Keratinocyte (primary cell): ENCODE results near the gene MRPL33. TPM values are rescaled to one million over a fixed set of nuclear protein-coding genes. Genes with fewer than 3 reads are reported as not detected.
A peak's percentile ranks its signal among the peaks of the same experiment; 100 is the strongest.

Experiments
- DNase-seq: peaks from one replicate; pipeline ENCODE4 v3.0.0-alpha.2; 2011; ENCODE audit warnings: low read depth, missing footprints, low spot score
- FAIRE-seq: peaks from 2 replicates; lab custom pipeline; 2011; peaks lifted over from hg19 to GRCh38; lab: Jason Lieb, UNC
- H2AFZ ChIP-seq: 2 replicates; pipeline ENCODE4 v1.6.0; 2012; ENCODE audit warnings: low read length, control low read depth, inconsistent platforms; ENCODE audit not compliant: control insufficient read depth
- H3K27ac ChIP-seq: 2 replicates; pipeline ENCODE4 v1.5.1; 2011; ENCODE audit warnings: low read length; ENCODE audit not compliant: control insufficient read depth, insufficient read depth
- H3K27me3 ChIP-seq: 3 replicates; pipeline ENCODE4 v1.6.0; 2011; ENCODE audit warnings: low read length; ENCODE audit not compliant: control insufficient read depth, insufficient read depth; ENCODE audit errors: extremely low read depth
- H3K36me3 ChIP-seq, 2 experiments: 2 replicates in 1 of 2; 3 replicates in 1 of 2; pipeline ENCODE4 v1.5.1; 2011; ENCODE audit warnings: low read length in 2 of 2, mild to moderate bottlenecking in 1 of 2; ENCODE audit not compliant: control insufficient read depth in 2 of 2, insufficient read depth in 2 of 2; ENCODE audit errors: extremely low read depth in 1 of 2
- H3K4me1 ChIP-seq: 3 replicates; pipeline ENCODE4 v1.5.1; 2011; ENCODE audit warnings: low read length; ENCODE audit not compliant: control insufficient read depth, insufficient read depth; ENCODE audit errors: extremely low read depth
- H3K4me2 ChIP-seq: 3 replicates; pipeline ENCODE4 v1.6.0; 2011; ENCODE audit warnings: low read depth, low read length; ENCODE audit not compliant: control insufficient read depth, insufficient read depth; ENCODE audit errors: extremely low read depth
- H3K4me3 ChIP-seq, 3 experiments: fragments of 200-600 bp in 1 of 3; sonication (generic) in 1 of 3; 2 replicates in 2 of 3; 3 replicates in 1 of 3; pipeline ENCODE4 v1.5.1; 2011 to 2016; ENCODE audit warnings: low read length in 3 of 3, mild to moderate bottlenecking in 3 of 3, control low read depth in 2 of 3, inconsistent platforms in 1 of 3, low read depth in 1 of 3, mixed read lengths in 1 of 3, mixed run types in 1 of 3, moderate library complexity in 1 of 3; ENCODE audit not compliant: control insufficient read depth in 2 of 3, insufficient read depth in 2 of 3; ENCODE audit errors: extremely low read depth in 1 of 3
- H3K79me2 ChIP-seq: 2 replicates; pipeline ENCODE4 v1.6.0; 2012; ENCODE audit warnings: low read length; ENCODE audit not compliant: control insufficient read depth, insufficient read depth
- H3K9ac ChIP-seq: 3 replicates; pipeline ENCODE4 v1.6.0; 2011; ENCODE audit warnings: low read length; ENCODE audit not compliant: control insufficient read depth, insufficient read depth; ENCODE audit errors: extremely low read depth
- H3K9me1 ChIP-seq: 3 replicates; pipeline ENCODE4 v1.6.0; 2011; ENCODE audit warnings: low read length; ENCODE audit not compliant: control insufficient read depth, insufficient read depth; ENCODE audit errors: extremely low read depth
- H3K9me3 ChIP-seq: 2 replicates; pipeline ENCODE4 v1.5.1; 2012; ENCODE audit warnings: low read depth, low read length; ENCODE audit not compliant: control insufficient read depth
- H4K20me1 ChIP-seq: 3 replicates; pipeline ENCODE4 v1.6.0; 2011; ENCODE audit warnings: low read length; ENCODE audit not compliant: control insufficient read depth, insufficient read depth; ENCODE audit errors: extremely low read depth
- CTCF ChIP-seq, 3 experiments: IDR thresholded peaks in 1 of 3; conservative IDR thresholded peaks in 1 of 3; optimal IDR thresholded peaks in 1 of 3; 2 replicates in 2 of 3; 3 replicates in 1 of 3; pipeline versions ENCODE3 to v1.5.1; 2011; ENCODE audit warnings: low read length in 3 of 3, mild to moderate bottlenecking in 3 of 3, moderate library complexity in 2 of 3, control low read depth in 1 of 3, inconsistent platforms in 1 of 3; ENCODE audit not compliant: insufficient read depth in 2 of 3; ENCODE audit errors: extremely low read depth in 1 of 3
- EZH2 ChIP-seq: IDR thresholded peaks from one replicate; pipeline ENCODE4 v1.6.1; 2012; ENCODE audit warnings: inconsistent platforms, mild to moderate bottlenecking, low read length, moderate library complexity
- dilution Hi-C: fragments of 300-500 bp; cut with MboI; formaldehyde crosslinking; loops from one replicate; pipeline ENCODE4 v1.7.0; 2020; ENCODE audit warnings: low sequenced_read_pairs; ENCODE audit not compliant: extremely low pct_ligation_motif_present
- polyA plus RNA-seq, 5 experiments: library from polyadenylated mRNA; depleted of rRNA in 3 of 5; stranded (reverse) in 3 of 5; stranded (forward) in 1 of 5; unstranded in 1 of 5; fragments of >200 nt; gene quantifications; 1 replicate in 1 of 5; 2 replicates in 3 of 5; 3 replicates in 1 of 5; pipeline versions ENCODE4 v1.2.1 to v1.2.3, GENCODE V29; 2011 to 2012; ENCODE audit warnings: missing spikeins in 2 of 5, low read depth in 1 of 5, low replicate concordance in 1 of 5

The MRPL33 gene
- polyA plus RNA-seq, 1 donor (not counting 4 experiments of a cell fraction or from before 2014, with no cell fraction given), result 110 TPM

GRCh38 chr2:27735263-27735904, 36.1 kb upstream of the MRPL33 start:
- DNase-seq (no peak), FAIRE-seq (no peak)
- dilution Hi-C loops, result no loop called here
- Histone ChIP-seq H3K27me3 (no peaks in the 10 kb centered on the region), H3K9ac (peak overlapping the region; percentile 71), H4K20me1 (no peaks in the 10 kb centered on the region), H3K27ac (peak overlapping the region; percentile 62), H3K4me2 (peak overlapping the region; percentile 92), H3K9me3 (no peaks in the 10 kb centered on the region), H2AFZ (peak overlapping the region; percentile 91), H3K4me3 (peak overlapping the region; percentile 24 to 63 (median 54)), H3K79me2 (no peaks in the 10 kb centered on the region), H3K9me1 (no peaks in the 10 kb centered on the region), H3K36me3 (no peaks in the 10 kb centered on the region), H3K4me1 (peaks cover 43% of the 10 kb centered on the region)
- TF ChIP-seq CTCF (optimal IDR thresholded peaks at IDR 0.05 in 1 of 3, IDR thresholded peaks at IDR 0.05 in 1 of 3, conservative IDR thresholded peaks at IDR 0.05 in 1 of 3; ENCODE audit: extremely low read depth in 1 of 3, insufficient read depth in 2 of 3, low read length in 3 of 3) (peak in 1 of 3 experiments; percentile 24), EZH2 (no peak)

GRCh38 chr2:27736031-27736889, 35.3 kb upstream of the MRPL33 start:
- Histone ChIP-seq H3K4me3 (peak overlapping the region in 2 of 3 experiments; percentile 17 to 63), H3K27ac (peak overlapping the region; percentile 62), H3K4me2 (peak overlapping the region; percentile 92), H3K9me1 (no peaks in the 10 kb centered on the region), H4K20me1 (no peaks in the 10 kb centered on the region), H3K36me3 (no peaks in the 10 kb centered on the region), H2AFZ (peak overlapping the region; percentile 91), H3K9ac (peak overlapping the region; percentile 71), H3K79me2 (no peaks in the 10 kb centered on the region), H3K27me3 (no peaks in the 10 kb centered on the region), H3K4me1 (peaks cover 34% of the 10 kb centered on the region), H3K9me3 (no peaks in the 10 kb centered on the region)
- DNase-seq (no peak), FAIRE-seq (no peak)
- TF ChIP-seq EZH2, result no peak
- no peak for TF ChIP-seq CTCF (optimal IDR thresholded peaks at IDR 0.05 in 1 of 3, IDR thresholded peaks at IDR 0.05 in 1 of 3, conservative IDR thresholded peaks at IDR 0.05 in 1 of 3; ENCODE audit: extremely low read depth in 1 of 3, insufficient read depth in 2 of 3, low read length in 3 of 3)
- dilution Hi-C loops, result no loop called here
